NCI-H526 treated with DMSO at 0.1 percent for 48 hours (cell line): ENCODE data around the gene ZNF202.

ENCODE experiments used
- DNase-seq: peaks from one replicate; lab custom pipeline; 2025; lab: John Stamatoyannopoulos, UW

Gene ZNF202

GRCh38 chr11:123683428-123684170 lies 57.9 kb downstream of the ZNF202 start:
- peak; percentile 44 for DNase-seq

GRCh38 chr11:123682696-123683410 lies 58.6 kb downstream of the ZNF202 start:
- peak; percentile 70 for DNase-seq

GRCh38 chr11:123681030-123681429 lies 60.4 kb downstream of the ZNF202 start:
- no peak for DNase-seq

GRCh38 chr11:123678246-123678645 lies 63.2 kb downstream of the ZNF202 start:
- DNase-seq, result no peak

GRCh38 chr11:123677510-123677909 lies 64.0 kb downstream of the ZNF202 start:
- no peak for DNase-seq

- no peak for DNase-seq
Observed at GRCh38 chr11:123674297-123674696, 67.2 kb downstream of the ZNF202 start.
